HG02678 (cell line): Measurements from ENCODE around the gene FOXD4.
A peak's percentile ranks its signal among the peaks of the same experiment; 100 is the strongest.
"Not testable (repeated sequence)": the region's sequence is repeated elsewhere in the genome, so short reads cannot be mapped to it uniquely, and the experiment has no call there.

ENCODE experiments used
- ATAC-seq: cut with Tn5 transposase; IDR thresholded peaks from one replicate; pipeline ENCODE4 v1.9.1; 2021; ENCODE audit warnings: mild to moderate bottlenecking, moderate library complexity; ENCODE audit not compliant: unreplicated experiment

The FOXD4 gene

DNA sequence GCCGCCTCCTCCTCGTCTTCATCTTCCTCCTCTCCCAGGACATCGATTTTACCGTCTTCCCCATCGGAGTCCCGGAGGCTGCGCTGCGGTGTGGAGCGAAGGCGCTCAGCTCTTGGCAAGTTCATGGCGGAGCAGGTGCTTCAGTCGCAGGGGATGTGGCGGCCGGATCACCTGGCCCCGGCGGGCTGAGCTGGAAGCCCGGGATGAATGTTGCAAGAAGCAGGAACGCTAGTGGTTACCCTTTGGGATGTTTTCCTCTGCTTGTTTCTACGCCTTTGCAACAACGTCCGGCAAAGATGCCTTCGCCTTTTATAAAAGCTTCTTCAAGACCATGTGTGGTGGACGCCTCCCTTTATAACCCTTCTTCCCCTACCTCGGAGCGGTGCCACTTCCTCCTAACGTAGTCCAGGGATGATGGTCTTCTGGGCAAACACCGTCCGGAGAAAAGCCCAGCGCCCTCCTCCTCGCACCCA, at the start of gene FOXD4:
TSS of gene FOXD4 (minus strand) at position 423 of the 473 bp plus-strand sequence. CDS start at position 125, 298 bp downstream.
- ATAC-seq = not testable (repeated sequence)

DNA sequence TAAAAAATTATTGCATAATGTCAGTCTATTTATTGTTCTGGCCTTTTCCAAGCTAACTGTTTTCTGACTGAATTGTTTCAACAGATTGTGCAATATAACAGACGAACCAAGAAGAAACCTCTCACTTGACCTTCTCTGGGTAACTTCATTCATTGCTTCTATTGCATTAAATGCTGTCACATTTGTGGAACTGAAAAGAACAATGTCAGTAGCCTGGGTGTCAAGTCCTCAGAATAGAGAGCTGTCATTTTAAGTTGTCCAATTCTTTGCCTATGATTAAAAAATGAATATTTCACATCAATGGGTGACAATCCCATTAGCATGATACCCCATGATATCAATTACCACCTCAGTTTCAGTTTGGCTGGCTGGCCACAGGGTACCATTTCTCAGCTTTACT, 41.7 kb upstream of the FOXD4 start:
- not testable (repeated sequence) for ATAC-seq

DNA sequence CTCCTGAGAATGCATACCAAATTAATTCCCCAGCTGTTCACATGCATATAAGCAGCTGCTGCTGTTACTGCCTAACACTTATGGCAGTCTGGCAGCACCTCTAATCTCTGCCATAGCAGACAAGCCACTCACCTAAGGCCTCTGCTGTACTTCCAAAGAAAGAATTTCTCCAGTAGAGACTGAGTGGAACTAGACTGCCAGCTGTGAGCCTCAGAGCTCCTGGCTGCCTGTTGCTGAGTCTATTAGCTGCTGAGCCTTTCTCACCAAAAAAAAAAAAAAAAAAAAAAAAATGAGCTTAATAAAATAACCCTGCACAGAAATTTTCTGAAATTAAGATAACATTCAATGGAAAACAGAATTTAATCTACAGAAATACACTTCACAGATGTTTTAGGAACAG, 33.0 kb upstream of the FOXD4 start:
- ATAC-seq = not testable (repeated sequence)

DNA sequence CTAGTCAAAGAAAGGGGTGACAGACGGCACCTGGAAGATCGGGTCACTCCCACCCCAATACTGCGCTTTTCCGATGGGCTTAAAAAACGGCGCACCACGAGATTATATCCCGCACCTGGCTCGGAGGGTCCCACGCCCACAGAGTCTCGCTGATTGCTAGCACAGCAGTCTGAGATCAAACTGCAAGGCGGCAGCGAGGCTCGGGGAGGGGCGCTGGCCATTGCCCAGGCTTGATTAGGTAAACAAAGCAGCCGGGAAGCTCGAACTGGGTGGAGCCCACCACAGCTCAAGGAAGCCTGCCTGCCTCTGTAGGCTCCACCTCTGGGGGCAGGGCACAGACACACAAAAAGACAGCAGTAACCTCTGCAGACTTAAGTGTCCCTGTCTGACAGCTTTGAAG, 21.7 kb upstream of the FOXD4 start:
- ATAC-seq = not testable (repeated sequence)

DNA sequence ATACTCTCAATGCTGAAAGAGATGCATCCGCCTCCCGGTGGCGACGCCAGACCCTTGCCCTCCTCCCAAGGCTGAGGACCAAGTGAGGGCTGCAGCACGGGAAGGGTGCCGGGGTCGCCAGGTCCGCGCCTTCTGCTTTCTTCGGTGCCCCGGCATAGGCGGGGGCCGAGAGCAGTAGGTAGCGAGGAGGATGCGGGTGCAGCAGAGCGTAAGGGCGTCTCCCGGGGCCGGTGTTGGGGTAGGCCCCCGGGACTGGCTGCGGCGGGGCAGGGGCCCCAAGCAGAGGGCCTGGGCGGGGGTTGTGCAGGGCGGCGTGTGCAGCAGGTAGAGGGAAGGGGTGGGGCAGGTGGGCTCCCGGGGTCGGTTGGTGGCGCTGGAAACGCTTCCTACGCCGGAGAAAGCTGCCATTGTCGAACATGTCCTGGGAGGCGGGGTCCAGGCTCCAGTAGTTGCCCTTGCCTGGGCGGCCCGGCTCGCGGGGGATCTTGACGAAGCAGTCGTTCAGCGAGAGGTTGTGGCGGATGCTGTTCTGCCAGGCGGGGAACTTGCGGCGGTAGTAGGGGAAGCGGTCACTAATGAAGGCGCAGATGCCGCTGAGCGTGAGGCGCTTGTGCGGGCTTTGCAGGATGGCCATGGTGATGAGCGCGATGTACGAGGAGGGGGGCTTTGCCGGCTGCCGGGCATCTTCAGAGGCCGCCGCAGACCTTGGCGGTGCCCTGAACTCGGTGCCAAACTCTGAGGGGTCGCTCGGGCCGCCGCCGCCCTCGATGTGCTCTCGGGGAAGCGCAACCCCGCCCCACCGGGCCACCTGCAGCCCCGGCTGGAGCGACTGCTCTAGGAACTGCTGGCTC, 848 bp downstream of the FOXD4 start:
- not testable (repeated sequence) for ATAC-seq

DNA sequence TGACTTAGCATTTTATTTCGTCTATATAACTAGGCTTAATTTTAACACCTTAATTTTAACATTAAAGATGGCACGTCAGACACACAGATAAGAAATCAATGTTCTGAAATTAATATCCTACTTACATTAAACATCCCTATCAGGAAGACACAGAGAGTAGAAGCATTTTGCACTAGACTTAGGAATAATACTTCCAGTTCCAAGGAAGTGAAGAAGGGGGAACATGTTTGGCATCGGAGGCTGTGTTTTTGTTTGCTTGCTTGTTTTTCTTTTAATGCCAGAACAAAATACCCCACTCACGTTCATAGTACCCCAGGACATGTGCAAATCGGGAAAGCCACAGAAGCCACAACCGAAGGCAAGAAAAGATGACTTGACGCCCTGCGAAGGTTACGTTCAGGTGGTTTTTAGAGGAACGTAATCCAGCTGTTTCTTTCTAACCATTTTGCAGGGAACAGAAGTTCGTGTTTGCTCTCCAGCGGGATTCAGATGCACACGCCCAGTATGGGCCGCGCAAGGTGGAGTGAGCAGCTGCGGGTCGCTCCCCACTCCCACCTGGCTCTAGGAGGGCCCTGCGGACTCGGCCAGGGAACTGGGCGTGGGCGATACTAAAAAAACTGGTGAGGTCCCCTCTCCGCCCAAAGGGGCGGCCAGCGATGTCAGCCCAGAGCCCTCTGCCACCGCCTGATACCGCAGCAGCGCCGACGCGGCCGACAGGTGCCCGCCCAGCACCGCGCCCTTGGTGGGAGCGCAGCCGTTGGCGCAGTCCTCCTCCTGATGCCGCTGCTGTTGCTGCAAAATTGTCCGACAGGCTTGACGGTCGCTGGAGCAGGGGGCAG, 1.8 kb downstream of the FOXD4 start:
- ATAC-seq = not testable (repeated sequence)

DNA sequence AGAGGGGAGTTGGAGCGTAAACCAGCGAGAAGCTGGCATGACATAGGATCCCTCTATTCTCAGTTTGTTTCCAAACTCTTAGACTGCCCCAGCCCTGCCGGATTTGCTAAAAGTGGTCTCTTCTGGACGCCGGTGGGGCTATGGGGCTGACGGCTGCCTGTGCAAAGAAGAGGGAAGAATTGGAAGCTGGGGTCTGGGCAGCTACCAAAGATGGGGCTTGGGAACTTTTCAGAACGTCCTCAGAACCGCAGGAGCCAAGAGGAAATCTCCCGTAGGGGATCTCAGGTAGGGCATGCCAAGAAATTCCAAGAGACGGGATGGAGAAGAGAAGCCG, 3.1 kb downstream of the FOXD4 start:
- ATAC-seq = not testable (repeated sequence)

DNA sequence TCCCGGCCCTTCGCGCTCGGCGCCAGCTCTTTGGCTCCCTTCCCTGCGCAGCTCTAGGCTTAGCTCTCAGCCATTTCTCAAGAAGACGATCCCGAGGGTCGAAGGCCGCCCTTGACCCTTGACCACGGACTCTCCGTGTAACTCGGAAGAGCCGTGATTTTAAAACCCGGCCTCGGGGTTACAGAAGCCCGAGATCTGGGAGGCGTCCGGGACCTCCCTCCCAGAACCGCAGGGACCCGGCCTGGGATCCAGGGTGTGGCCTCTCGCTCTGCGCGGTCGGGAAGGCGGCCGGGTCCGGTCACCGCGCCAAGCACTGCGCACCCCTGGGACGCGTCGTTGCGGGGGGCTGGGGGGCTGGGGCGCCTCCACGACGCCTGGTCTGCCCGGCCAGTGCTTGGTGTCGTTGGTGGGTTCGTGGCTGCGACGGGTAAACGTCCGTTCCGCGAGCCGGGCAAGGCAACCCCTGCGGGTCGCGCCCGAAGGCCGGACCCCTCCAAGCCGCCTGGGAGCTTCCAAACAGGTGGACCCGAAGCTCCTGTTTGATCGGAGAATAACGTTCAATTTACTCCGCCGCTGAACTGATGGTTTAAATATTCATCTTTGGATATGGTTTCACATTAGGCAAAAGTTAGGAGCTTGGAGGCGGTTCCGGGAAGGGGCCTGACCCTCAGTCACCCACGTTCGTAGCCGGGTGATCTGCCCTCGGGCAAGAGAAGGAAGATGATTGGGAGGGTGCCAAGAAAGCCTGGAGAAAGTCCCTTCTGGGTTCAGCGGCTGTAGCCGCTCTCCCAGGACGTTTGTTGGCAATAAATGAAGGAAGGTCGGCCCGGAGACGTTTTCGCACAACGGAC, 3.7 kb downstream of the FOXD4 start:
- peak; percentile 25 for ATAC-seq

DNA sequence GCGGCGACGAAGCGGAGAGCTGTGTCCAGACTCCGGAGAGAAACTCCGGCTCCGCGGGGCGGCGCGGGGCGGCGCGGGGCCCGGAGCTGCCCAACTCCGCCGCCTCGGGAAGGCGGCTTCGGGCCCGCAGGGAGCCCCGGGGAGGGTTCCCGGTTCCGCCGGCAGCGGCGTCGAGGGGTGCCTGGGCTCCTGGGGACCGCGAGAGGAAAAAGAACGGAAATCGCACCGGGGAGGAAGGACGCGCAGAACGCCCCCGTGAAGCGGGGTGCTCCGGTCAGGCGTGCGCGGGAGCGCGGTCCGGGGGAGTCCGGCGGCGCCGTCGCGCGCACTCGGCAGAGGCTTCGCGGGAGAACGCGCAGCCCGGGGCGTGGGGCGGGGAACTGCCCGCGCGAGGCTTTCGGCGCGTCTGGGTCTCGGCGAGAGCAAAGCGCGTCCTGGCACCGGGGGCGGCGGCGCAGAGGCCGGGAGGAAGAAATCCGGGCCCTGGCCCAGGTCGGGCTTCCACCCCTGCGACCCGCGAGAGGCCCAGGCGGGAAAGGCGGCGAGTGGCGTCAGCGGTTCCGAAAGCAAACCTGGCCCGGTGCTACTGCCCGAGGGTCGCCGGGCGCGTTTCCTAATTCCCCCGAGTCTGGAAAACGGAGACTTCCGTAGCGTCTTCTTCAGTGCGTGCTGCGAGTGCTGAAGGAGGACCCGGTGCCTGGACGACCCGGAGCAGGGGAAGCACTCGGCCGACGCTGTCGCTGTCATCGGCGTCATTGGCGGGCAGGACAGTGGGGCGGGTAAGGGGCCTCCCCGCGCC, 4.5 kb downstream of the FOXD4 start:
- peak; percentile 68 for ATAC-seq

DNA sequence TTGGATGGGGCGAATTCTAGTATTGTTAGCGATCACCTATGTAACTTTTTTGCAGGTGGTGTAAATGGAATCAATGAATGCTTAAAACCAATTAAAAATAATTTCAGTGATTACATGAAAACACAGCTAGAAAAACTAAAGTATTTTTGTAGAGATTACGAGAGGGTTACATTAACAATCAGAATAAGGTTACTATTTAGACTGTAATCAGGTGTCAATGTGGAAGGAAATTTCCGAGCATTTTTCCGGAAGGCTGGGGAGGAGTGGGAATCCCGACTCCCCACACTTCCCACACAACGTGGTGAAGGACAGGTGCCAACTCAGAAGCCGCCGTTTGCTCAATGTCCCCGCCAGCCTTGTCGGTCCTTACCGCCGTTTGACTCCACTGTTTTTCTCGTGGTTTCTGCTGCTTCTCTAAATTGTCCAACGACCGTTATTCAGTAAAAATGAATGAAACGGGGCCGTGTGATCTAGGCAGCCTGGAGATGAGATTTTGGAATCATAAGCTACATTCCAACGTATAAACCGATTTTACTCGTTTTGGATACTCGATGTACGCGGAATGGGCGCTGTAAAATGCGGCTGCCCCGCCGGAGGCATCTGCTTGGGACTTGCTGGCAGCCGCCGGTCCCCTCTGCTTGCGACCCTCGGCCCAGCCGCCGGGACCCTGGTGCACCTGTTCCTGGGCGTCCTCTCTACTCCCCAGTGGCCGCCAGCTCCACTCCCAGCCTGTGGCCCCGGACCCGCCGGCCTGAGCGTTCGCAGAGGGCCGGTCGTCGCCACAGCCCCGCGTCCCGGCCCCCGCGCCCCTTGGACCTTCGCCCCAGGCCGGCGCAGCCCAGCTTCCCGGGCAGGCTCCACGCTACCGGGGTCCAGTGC, 5.4 kb downstream of the FOXD4 start:
- peak; percentile 8 for ATAC-seq

DNA sequence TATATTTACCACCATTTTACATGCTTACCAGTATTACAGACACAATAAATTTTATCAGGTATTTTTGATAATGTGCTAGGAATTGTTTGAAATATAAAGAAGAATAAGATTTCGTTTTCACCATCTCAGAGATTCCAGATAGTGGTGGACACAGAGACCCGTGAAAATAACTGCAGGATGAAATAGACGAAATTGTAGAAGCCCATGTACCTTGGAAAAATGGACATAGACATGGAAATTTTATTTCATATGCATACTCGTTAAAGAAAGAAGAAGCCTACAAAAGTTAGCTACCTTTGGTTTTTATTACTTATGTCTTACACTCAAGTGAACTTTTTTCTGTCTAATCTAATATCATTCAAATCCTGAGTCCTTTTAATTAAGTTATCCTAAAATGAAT, 7.5 kb downstream of the FOXD4 start:
- not testable (repeated sequence) for ATAC-seq

DNA sequence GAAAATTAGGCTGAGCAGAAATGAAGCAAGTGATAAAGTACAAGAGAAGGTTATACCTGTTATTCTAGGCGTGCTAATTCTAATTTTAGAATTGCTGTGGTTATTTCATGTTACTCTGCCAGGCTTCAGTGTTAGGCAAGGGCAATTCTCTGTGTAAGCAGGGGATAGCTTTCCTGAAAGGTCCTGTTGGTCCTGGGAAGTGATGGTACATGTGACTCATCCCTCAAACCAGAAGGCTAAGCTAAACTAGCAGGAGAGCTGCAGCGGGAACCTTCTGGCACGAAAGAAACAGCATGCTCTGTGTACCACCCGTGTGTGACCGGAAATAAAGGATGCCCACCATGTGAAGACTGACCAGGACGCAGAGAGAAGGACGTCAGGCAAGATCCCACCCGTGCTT, 8.7 kb downstream of the FOXD4 start:
- not testable (repeated sequence) for ATAC-seq

DNA sequence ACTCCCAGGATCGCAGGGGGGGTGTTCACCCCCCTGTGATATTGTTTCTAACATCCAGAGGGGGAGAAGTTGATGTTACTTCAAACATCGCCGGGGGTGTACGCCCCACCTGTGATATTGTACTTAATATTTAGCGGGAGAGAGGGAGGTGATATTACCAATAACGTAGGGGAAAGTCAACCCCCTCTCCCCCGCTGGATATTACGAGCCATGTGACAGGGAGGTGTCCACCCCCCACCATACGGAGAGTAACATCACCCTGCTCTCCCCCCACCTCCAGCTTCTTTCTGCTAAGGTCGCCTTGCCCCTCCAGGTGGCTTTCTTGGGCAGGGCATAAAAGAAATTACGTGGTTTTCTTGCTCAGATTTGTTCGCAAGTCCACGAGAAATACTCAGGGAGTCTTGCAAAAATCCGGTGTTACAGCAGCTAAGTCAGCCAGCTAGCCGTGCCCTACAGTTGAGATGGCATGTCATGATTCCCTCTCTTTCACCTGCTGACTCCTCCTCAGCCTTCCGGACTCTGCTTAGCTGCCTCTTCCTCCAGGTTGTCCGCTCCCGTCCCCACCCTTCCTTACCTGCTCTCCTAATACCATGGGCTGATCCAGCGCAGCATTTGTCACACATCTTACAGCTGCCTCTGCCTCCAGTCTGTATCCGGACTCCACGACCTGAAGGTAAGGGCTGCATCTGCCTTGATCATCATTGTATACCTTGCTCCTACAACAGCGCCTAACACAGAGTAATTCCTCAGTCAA, 9.3 kb downstream of the FOXD4 start:
- ATAC-seq = not testable (repeated sequence)

DNA sequence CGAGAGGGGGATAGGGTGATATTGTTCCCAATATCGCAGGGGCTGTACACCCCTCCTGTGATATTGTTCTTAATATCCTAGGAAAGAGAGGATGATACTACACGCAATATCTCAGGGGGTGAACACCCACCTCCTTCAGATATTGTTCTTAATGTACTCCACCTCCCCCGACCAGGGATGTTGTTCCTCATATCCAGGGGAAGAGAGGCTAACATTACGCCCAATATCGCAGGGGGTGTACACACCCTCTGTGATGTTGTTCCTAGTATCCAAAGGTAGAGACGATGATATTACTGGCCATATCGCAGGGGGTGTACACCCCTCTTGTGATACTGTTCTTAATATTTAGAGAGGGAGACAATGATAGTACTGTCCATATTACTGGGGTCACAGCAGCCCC, 12.2 kb downstream of the FOXD4 start:
- ATAC-seq = not testable (repeated sequence)

DNA sequence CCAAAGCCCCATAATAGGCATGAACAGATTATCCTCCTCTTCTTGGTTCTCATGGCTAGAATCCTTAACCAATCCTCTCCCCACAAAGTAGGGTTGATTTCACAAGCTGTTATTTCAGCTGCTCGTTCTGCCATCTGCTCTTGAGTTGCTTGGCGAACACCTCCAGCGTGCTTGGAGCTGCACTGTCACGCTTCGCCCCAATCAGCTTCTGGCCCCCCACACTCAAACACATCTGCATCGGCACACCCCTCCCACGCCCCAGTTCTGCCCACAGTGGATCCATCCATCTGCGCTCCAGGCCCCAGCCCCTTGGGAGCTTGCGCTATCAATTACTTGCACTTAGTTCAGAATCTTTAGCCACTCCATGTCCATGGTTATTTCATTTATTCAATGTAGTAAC, 17.8 kb downstream of the FOXD4 start:
- not testable (repeated sequence) for ATAC-seq

DNA sequence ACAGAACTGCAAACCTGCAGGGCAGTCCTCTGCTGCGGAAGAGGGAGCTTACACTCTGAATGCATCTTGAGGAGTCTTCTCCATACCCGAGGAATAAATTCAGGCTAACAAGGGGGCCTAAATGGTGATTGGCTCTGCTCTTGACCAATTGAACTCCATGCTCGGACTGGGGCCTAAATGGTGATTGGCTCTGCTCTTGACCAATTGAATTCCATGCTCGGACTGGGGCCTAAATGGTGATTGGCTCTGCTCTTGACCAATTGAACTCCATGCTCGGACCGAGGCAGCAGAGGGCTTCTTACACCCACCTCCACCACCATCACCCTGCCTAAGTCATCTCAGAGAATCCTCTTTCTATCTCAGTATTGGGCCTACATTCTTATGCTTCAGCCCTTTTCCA, 18.4 kb downstream of the FOXD4 start:
- ATAC-seq = not testable (repeated sequence)

DNA sequence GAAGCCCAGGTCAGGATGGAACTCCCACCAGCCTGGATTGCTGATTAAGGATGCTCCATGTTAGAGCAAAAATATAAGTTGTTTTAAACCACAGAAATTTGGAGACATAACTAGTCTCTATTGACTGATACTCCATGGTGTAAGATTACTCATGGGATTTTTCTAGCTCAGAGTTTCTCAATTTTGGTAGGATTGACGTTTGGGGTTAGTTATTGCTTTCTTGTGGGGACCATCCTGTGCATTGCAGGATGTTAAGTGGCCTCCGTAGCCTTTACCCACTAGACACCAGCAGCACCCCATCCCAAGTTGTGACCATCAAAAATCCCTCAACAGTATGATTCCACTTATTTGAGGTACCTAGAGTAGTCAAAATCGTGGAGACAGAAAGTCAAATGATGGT, 19.4 kb downstream of the FOXD4 start:
- not testable (repeated sequence) for ATAC-seq

DNA sequence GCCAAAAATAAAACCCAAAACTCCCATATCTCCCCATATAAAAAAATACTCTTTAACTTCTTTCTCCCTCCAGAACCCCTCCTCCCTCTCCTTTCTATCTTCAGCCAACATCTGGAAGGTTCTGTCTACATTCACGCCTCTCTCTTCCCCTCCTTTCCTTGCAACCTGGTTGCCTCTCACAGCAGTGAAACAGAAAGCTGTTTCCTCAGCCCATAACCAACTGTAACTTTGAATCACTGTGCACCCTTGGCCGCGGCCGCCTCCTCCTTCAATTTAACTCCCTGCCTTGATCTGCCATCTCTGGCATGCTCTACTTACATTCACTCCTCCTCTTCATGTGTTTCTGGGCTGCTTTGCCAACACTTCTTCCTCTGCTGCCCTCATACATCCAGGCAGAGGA, 23.2 kb downstream of the FOXD4 start:
- ATAC-seq = not testable (repeated sequence)
